SIG-M5 treated with dmso at 0.1 percent for 504 hours (cell line): Measurements from ENCODE around the gene MISFA.
"Not testable (repeated sequence)": the region's sequence is repeated elsewhere in the genome, so short reads cannot be mapped to it uniquely, and the experiment has no call there.

Experiments
- DNase-seq: peaks from one replicate; lab custom pipeline; 2025; ENCODE audit not compliant: unreplicated experiment; lab: John Stamatoyannopoulos, UW

Gene MISFA

GRCh38 chr11:18617688-18618341, 18.2 kb downstream of the MISFA start:
- DNase-seq: peak; percentile 6

- no peak for DNase-seq
These were observed 18.9 kb downstream of the MISFA start for GRCh38 chr11:18618342-18619025.

- DNase-seq: no peak
These were observed 24.1 kb downstream of the MISFA start for GRCh38 chr11:18623707-18624106.

GRCh38 chr11:18624161-18624560, 24.6 kb downstream of the MISFA start:
- DNase-seq: no peak

GRCh38 chr11:18632841-18633240, 33.3 kb downstream of the MISFA start:
- DNase-seq: no peak

- no peak for DNase-seq
These were observed 33.9 kb downstream of the MISFA start for GRCh38 chr11:18633256-18634139.

GRCh38 chr11:18634140-18635032, 34.8 kb downstream of the MISFA start, which contains the start of gene SPTY2D1:
SPTY2D1 (minus strand) TSS chr11:18634342; CDS start chr11:18634257, 85 bp downstream.
- peak; percentile 98 for DNase-seq

- no peak for DNase-seq
These were observed 42.1 kb downstream of the MISFA start for GRCh38 chr11:18641677-18642076.

GRCh38 chr11:18643034-18643433, 43.4 kb downstream of the MISFA start:
- not testable (repeated sequence) for DNase-seq

- DNase-seq: no peak
These were observed 50.8 kb downstream of the MISFA start for GRCh38 chr11:18650353-18650752.

GRCh38 chr11:18650859-18651557, 51.4 kb downstream of the MISFA start:
- DNase-seq: peak; percentile 54
